GM06990 (cell line): ENCODE results near the gene FAM98B.

Experiments
- DNase-seq: peaks from one replicate; pipeline ENCODE4 v3.0.0-alpha.2; 2011; ENCODE audit not compliant: insufficient read length; ENCODE audit errors: extremely low read depth
- H3K27me3 ChIP-seq: replicated peaks from 2 replicates; pipeline ENCODE4 v1.6.0; 2011; ENCODE audit warnings: low read length; ENCODE audit not compliant: control insufficient read depth, insufficient read depth
- H3K36me3 ChIP-seq: 2 replicates; pipeline ENCODE4 v1.5.1; 2011; ENCODE audit warnings: low read length; ENCODE audit not compliant: control insufficient read depth, insufficient read depth
- H3K4me3 ChIP-seq: replicated peaks from 2 replicates; pipeline ENCODE4 v1.5.1; 2011; ENCODE audit warnings: low read depth, mild to moderate bottlenecking, control low read depth, low read length
- TF ChIP-seq, protein P1 (sequence below): IDR thresholded peaks from 2 replicates; pipeline ENCODE4 v1.5.1; 2011; ENCODE audit warnings: low read length, control low read depth, mild to moderate bottlenecking, inconsistent platforms; ENCODE audit not compliant: insufficient read depth, poor library complexity, severe bottlenecking

The FAM98B gene

DNA sequence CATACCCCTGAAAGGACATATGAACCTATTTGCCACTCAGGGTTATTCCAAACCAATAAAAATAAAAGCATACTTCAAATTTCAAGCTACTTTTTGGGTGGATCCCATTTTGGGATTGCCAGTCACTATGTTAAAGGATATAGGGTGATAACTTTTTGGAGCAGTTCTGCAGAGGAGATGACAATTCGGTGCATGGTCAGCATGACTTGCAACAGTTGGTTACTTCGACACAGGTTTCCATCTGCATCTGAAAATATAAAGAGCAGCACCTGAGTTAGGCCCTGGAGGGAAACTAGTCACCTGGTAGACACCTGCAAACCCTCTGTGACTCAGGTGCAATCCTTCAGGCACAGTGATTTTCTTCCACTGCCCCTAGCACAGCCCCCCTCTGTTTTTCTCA, 72.2 kb downstream of the FAM98B start:
- DNase-seq = no peak
- Histone ChIP-seq H3K27me3 (no peaks in the 10 kb centered on the region), H3K4me3 (no peak overlapping the region), H3K36me3 (no peaks in the 10 kb centered on the region; the same call in 1 of the 2 replicates)
- TF ChIP-seq, protein P1, sequence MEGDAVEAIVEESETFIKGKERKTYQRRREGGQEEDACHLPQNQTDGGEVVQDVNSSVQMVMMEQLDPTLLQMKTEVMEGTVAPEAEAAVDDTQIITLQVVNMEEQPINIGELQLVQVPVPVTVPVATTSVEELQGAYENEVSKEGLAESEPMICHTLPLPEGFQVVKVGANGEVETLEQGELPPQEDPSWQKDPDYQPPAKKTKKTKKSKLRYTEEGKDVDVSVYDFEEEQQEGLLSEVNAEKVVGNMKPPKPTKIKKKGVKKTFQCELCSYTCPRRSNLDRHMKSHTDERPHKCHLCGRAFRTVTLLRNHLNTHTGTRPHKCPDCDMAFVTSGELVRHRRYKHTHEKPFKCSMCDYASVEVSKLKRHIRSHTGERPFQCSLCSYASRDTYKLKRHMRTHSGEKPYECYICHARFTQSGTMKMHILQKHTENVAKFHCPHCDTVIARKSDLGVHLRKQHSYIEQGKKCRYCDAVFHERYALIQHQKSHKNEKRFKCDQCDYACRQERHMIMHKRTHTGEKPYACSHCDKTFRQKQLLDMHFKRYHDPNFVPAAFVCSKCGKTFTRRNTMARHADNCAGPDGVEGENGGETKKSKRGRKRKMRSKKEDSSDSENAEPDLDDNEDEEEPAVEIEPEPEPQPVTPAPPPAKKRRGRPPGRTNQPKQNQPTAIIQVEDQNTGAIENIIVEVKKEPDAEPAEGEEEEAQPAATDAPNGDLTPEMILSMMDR = no peak

DNA sequence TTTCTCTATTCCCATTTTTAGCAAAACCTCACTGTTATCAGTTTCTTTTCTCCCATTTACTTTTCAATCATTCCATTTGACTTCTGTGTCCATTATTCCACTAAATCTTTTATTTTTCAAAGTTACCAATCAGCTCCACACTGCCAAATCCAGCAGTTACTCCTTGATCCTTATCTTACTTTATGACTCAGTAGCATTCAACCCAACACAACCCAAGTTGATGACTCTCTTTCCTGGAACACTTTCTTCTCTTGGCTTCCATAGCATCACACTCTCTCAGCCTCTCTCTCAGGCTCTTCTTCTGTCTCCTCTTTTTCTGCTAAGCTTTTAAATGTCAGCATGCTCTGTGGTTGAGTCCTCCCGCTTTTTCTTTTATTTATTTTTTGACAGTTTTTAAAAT, 74.4 kb downstream of the FAM98B start:
- H3K36me3 ChIP-seq = no peaks in the 10 kb centered on the region; the same call in 1 of the 2 replicates
- TF ChIP-seq, protein P1 = no peak
- no peak overlapping the region for H3K4me3 ChIP-seq
- H3K27me3 ChIP-seq = no peaks in the 10 kb centered on the region
- no peak for DNase-seq

DNA sequence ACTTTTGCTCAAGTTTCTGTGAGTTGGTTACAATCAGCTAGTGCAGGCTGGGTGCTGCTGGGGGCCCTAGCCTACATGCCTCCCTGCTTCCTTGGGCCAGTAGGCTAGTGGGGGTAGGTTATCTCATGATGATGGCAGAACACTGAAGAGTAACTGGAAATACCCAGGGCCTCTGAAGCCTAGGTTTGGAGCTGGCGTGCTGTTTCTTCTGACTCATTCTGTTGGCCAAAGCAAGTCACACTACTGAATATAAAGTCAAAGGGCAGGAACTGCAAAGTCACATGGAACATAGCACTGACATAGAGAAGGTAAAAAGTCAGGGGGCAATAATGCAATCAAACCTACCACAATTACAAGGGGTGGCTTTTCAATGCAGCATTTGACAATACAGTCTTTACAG, 76.2 kb downstream of the FAM98B start:
- no peaks in the 10 kb centered on the region for H3K27me3 ChIP-seq
- no peak for DNase-seq
- H3K4me3 ChIP-seq = no peak overlapping the region
- no peaks in the 10 kb centered on the region; the same call in 1 of the 2 replicates for H3K36me3 ChIP-seq
- TF ChIP-seq, protein P1 = no peak

DNA sequence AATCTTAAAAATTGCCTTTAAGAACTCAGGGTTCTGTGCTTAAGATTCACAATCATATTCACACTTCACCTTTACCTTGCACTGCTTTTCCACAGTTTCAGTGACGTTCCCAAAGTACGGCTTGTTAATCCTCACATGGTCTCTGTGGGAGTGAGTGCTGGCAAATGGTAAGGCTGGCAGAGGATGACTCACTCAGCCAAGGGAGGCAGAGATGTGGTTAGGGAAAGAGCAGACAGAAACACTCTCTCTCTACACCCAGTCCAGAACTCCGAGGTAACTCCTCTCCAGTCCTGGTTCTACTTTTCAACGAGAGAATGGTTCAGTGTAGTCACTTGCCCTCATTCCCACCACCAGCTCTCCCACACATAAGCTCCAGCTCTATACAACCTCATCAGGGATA, 77.6 kb downstream of the FAM98B start:
- Histone ChIP-seq H3K36me3 (no peaks in the 10 kb centered on the region; the same call in 1 of the 2 replicates), H3K4me3 (no peak overlapping the region), H3K27me3 (no peaks in the 10 kb centered on the region)
- DNase-seq = no peak
- TF ChIP-seq, protein P1 = no peak

DNA sequence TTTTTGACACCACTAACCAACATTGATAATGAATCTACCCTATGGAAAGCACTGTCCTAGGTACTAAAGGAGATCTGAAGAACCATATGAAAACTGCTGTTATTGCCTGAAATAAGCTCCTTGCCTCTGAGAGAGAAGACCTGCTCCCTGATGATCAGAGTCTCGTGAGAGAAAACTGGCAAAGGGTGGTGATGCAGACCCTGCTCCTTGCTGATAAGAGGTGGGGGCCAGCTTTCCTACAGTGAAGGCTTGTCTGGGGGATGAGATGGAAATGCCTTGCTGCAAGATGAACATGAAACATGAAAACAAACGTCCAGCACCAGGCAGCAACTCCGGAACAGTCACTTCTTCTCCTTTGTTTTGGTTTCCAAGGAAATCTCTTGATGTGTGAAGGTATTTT, 78.8 kb downstream of the FAM98B start:
- DNase-seq = no peak
- TF ChIP-seq, protein P1 = no peak
- no peaks in the 10 kb centered on the region for H3K27me3 ChIP-seq
- no peaks in the 10 kb centered on the region; the same call in 1 of the 2 replicates for H3K36me3 ChIP-seq
- H3K4me3 ChIP-seq = no peak overlapping the region

DNA sequence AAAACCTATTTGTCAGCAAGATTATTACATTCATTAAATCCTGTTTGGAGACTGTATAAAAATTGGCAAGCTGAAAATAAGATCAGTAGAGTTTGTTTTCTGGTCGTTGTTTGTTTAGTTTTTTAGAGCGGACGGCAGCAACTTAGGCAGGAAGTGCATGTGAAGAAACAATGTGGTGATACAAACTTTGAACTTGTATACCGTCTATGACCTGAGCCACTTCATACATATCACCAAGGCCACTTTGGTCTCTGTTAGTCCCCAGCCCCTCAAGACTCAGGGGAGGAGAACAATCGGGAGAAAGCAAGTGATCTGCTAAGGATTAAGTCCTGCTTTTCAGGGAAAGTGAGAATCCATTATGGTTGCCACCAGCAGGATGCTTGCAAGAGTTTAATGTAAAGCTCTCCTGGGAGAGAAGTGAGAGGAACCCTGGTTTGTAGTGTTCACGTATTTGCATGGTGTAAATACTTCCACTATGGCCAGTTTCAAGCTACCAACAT, 79.5 kb downstream of the FAM98B start:
- DNase-seq = no peak
- TF ChIP-seq, protein P1 = no peak
- Histone ChIP-seq H3K4me3 (no peak overlapping the region), H3K36me3 (no peaks in the 10 kb centered on the region; the same call in 1 of the 2 replicates), H3K27me3 (no peaks in the 10 kb centered on the region)
